Retinal pigment epithelial cell (primary cell): ENCODE measurements around the gene LHFPL6.

Experiments used
- DNase-seq: peaks from one replicate; pipeline ENCODE4 v3.0.0-alpha.2; 2010; ENCODE audit warnings: low read depth
- H3K4me3 ChIP-seq: 2 replicates; pipeline ENCODE4 v1.5.1; 2011; ENCODE audit warnings: mild to moderate bottlenecking, low read length, control low read depth, moderate library complexity
- CTCF ChIP-seq: conservative IDR thresholded peaks from 2 replicates; pipeline ENCODE4 v1.5.1; 2011; ENCODE audit warnings: low read depth, low read length, control low read depth, inconsistent platforms

Gene LHFPL6

GRCh38 chr13:39496506-39496905, 106.5 kb downstream of the LHFPL6 start:
- H3K4me3 ChIP-seq: no peak overlapping the region
- TF ChIP-seq CTCF: no peak
- no peak for DNase-seq

GRCh38 chr13:39494633-39495032, 108.4 kb downstream of the LHFPL6 start:
- no peak overlapping the region for H3K4me3 ChIP-seq
- peak; percentile 54 for DNase-seq

GRCh38 chr13:39494006-39494405, 109.0 kb downstream of the LHFPL6 start:
- no peak overlapping the region for H3K4me3 ChIP-seq
- no peak for DNase-seq
- TF ChIP-seq CTCF: no peak

More at GRCh38 chr13:39494633-39495032, 108.4 kb downstream of the LHFPL6 start:
- TF ChIP-seq CTCF: no peak

- DNase-seq: no peak
- no peak for TF ChIP-seq CTCF
Observed at GRCh38 chr13:39490136-39490535, 112.9 kb downstream of the LHFPL6 start.

GRCh38 chr13:39486758-39487157, 116.2 kb downstream of the LHFPL6 start:
- TF ChIP-seq CTCF: no peak
- H3K4me3 ChIP-seq: no peak overlapping the region
- no peak for DNase-seq

More at GRCh38 chr13:39490136-39490535, 112.9 kb downstream of the LHFPL6 start:
- no peak overlapping the region for H3K4me3 ChIP-seq

GRCh38 chr13:39485314-39485700, 117.7 kb downstream of the LHFPL6 start:
- no peak for DNase-seq
- H3K4me3 ChIP-seq: no peak overlapping the region
- no peak for TF ChIP-seq CTCF

GRCh38 chr13:39484506-39485313, 118.3 kb downstream of the LHFPL6 start:
- no peak for DNase-seq
- TF ChIP-seq CTCF: no peak
- no peak overlapping the region for H3K4me3 ChIP-seq
